Endodermal cell (in vitro differentiated cells): ENCODE measurements around the gene TRIM9. TPM values are rescaled to one million over a fixed set of nuclear protein-coding genes. Genes with fewer than 3 reads are reported as not detected.

Experiments used
- DNase-seq: peaks from one replicate; pipeline ENCODE4 v3.0.0-alpha.2; 2017
- H3K27ac ChIP-seq: 2 replicates; pipeline ENCODE4 v1.5.1; 2013; ENCODE audit warnings: mild to moderate bottlenecking, low read depth, low read length, moderate library complexity
- H3K27me3 ChIP-seq: 2 replicates; pipeline ENCODE4 v1.6.1; 2013; ENCODE audit warnings: mild to moderate bottlenecking, low read length, moderate library complexity; ENCODE audit not compliant: insufficient read depth, control insufficient read depth, poor library complexity, severe bottlenecking
- H3K36me3 ChIP-seq: 2 replicates; pipeline ENCODE4 v1.7.0; 2013; ENCODE audit warnings: mild to moderate bottlenecking, low read length, moderate library complexity; ENCODE audit not compliant: control insufficient read depth, insufficient read depth
- H3K4me1 ChIP-seq: one replicate; pipeline ENCODE4 v1.7.0; 2013; ENCODE audit warnings: low read length; ENCODE audit not compliant: control insufficient read depth, insufficient read depth
- H3K4me3 ChIP-seq: 2 replicates; pipeline ENCODE4 v1.5.1; 2013; ENCODE audit warnings: mild to moderate bottlenecking, low read length, moderate library complexity
- H3K9ac ChIP-seq: 2 replicates; pipeline ENCODE4 v1.6.1; 2013; ENCODE audit warnings: mild to moderate bottlenecking, low read length, moderate library complexity; ENCODE audit not compliant: poor library complexity, severe bottlenecking; ENCODE audit errors: extremely low read depth
- H3K9me3 ChIP-seq: 2 replicates; pipeline ENCODE4 v1.6.1; 2013; ENCODE audit warnings: mild to moderate bottlenecking, low read length, moderate library complexity; ENCODE audit not compliant: control insufficient read depth
- H3K27ac Mint-ChIP-seq: 2 replicates; pipeline ENCODE4 v1.8.0; 2020; ENCODE audit warnings: mixed read lengths
- H3K27me3 Mint-ChIP-seq: 2 replicates; pipeline ENCODE4 v1.8.0; 2021; ENCODE audit warnings: mild to moderate bottlenecking, mixed read lengths; ENCODE audit not compliant: insufficient read depth
- H3K36me3 Mint-ChIP-seq: 2 replicates; pipeline ENCODE4 v1.8.0; 2020; ENCODE audit warnings: low read depth, mixed read lengths
- H3K4me1 Mint-ChIP-seq: 2 replicates; pipeline ENCODE4 v1.8.0; 2020; ENCODE audit warnings: mixed read lengths
- H3K4me3 Mint-ChIP-seq: 2 replicates; pipeline ENCODE4 v1.8.0; 2020; ENCODE audit warnings: mild to moderate bottlenecking, moderate library complexity, mixed read lengths
- H3K9me3 Mint-ChIP-seq: 2 replicates; pipeline ENCODE4 v1.8.0; 2020; ENCODE audit warnings: mild to moderate bottlenecking, mixed read lengths
- CTCF ChIP-seq: fragments of 200-600 bp; sonication (generic); conservative IDR thresholded peaks from 2 replicates; pipeline ENCODE4 v1.5.0; 2021; ENCODE audit warnings: antibody characterized with exemption, mild to moderate bottlenecking
- WGBS, 2 experiments: methylation state at CpG; one replicate each; pipeline versions ENCODE4 v1.1.5 to v1.1.7; 2013; ENCODE audit warnings: missing lambda C conversion rate in 2 of 2, mixed read lengths in 1 of 2; ENCODE audit not compliant: insufficient coverage in 1 of 2, insufficient read length in 1 of 2; 5-methylcytosine and 5-hydroxymethylcytosine counted together
- total RNA-seq, 2 donors: library from RNA; stranded (reverse); fragmentation: NEBNext Ultra II Directional in 1 of 2; extraction: Animal tissue kit (Norgen Biotek cat#: 25700) in 1 of 2; gene quantifications; 2 replicates in 1 of 2; 3 replicates in 1 of 2; pipeline ENCODE4 v1.2.1, GENCODE V29; 2021

TRIM9 gene
- total RNA-seq, 2 donors from 2014 or later: 0.81 to 0.82 TPM

GRCh38 chr14:51004801-51005526 lies 89.9 kb downstream of the TRIM9 start:
- no peak for TF ChIP-seq CTCF
- no peaks in the 10 kb centered on the region for H3K9me3 ChIP-seq
- no peaks in the 10 kb centered on the region for H3K27me3 ChIP-seq
- H3K9ac ChIP-seq: no peak overlapping the region
- 93% methylated on average over 3 to 5 of the region's 6 CpGs for WGBS, 2 experiments
- H3K9me3 Mint-ChIP-seq: no peaks in the 10 kb centered on the region
- H3K27me3 Mint-ChIP-seq: no peaks in the 10 kb centered on the region
- H3K36me3 ChIP-seq: no peaks in the 10 kb centered on the region
- H3K36me3 Mint-ChIP-seq: no peaks in the 10 kb centered on the region
- H3K4me3 Mint-ChIP-seq: no peak overlapping the region
- peak overlapping the region; percentile 30 for H3K27ac ChIP-seq
- peaks cover 2% of the 10 kb centered on the region for H3K4me1 Mint-ChIP-seq
- H3K27ac Mint-ChIP-seq: no peak overlapping the region
- H3K4me3 ChIP-seq: no peak overlapping the region
- DNase-seq: no peak
- no peaks in the 10 kb centered on the region for H3K4me1 ChIP-seq

- Histone ChIP-seq H3K27me3 (no peaks in the 10 kb centered on the region), H3K4me1 (no peaks in the 10 kb centered on the region), H3K36me3 (no peaks in the 10 kb centered on the region), H3K9me3 (no peaks in the 10 kb centered on the region), H3K9ac (no peak overlapping the region), H3K4me3 (no peak overlapping the region), H3K27ac (peak overlapping the region; percentile 30)
- Mint-ChIP-seq H3K27me3 (no peaks in the 10 kb centered on the region), H3K4me3 (no peak overlapping the region), H3K9me3 (no peaks in the 10 kb centered on the region), H3K27ac (no peak overlapping the region), H3K4me1 (peaks cover 2% of the 10 kb centered on the region), H3K36me3 (no peaks in the 10 kb centered on the region)
- TF ChIP-seq CTCF: no peak
- no peak for DNase-seq
Observed at GRCh38 chr14:51004352-51004800, 90.5 kb downstream of the TRIM9 start.

DNA sequence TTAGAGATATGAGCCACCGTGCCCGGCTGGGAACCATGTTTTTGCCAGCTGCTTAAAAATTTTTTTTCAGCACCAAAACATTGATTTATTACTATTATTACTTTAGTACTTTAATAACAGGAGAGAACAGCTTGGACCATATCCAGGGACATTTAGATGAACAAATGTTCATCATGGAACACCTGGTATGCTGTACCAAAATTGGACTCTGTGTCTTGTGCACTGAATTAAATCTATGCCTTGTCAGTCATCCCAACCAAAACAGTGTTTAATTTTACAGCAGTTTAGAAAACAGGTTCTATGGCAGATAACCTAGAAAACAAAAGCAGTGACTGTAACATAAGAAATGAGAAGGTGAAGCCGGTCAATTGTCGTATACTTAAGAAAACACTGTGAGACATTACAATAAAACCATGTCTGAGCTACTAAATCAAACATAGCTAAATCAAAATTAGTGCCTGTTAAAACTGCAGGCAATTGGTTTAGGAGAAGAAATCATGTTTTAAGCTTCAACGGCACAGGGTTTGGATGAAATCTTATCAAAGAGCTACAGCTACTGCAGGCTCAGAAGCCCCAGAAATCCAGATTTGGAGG lies 92.4 kb downstream of the TRIM9 start:
- no peaks in the 10 kb centered on the region for H3K9me3 Mint-ChIP-seq
- no peak overlapping the region for H3K27ac Mint-ChIP-seq

More for the DNA sequence above, 92.4 kb downstream of the TRIM9 start:
- no peaks in the 10 kb centered on the region for H3K27me3 ChIP-seq
- no peak overlapping the region for H3K4me3 ChIP-seq
- no peaks in the 10 kb centered on the region for H3K9me3 ChIP-seq
- Mint-ChIP-seq H3K4me3 (no peak overlapping the region), H3K27me3 (no peaks in the 10 kb centered on the region), H3K36me3 (no peaks in the 10 kb centered on the region), H3K4me1 (peaks cover 2% of the 10 kb centered on the region)
- DNase-seq: no peak
- no peaks in the 10 kb centered on the region for H3K36me3 ChIP-seq
- 93 to 100% methylated on average over 1 to 5 of the region's 5 CpGs for WGBS, 2 experiments
- TF ChIP-seq CTCF: no peak
- H3K9ac ChIP-seq: no peak overlapping the region
- H3K27ac ChIP-seq: no peak overlapping the region
- H3K4me1 ChIP-seq: no peaks in the 10 kb centered on the region
